GM18508 (cell line): ENCODE measurements around the gene SERTM1.

ENCODE experiments used
- ATAC-seq: cut with Tn5 transposase; IDR thresholded peaks from one replicate; pipeline ENCODE4 v1.9.1; 2021; ENCODE audit warnings: moderate number of reproducible peaks; ENCODE audit not compliant: insufficient read depth, unreplicated experiment

Gene SERTM1

DNA sequence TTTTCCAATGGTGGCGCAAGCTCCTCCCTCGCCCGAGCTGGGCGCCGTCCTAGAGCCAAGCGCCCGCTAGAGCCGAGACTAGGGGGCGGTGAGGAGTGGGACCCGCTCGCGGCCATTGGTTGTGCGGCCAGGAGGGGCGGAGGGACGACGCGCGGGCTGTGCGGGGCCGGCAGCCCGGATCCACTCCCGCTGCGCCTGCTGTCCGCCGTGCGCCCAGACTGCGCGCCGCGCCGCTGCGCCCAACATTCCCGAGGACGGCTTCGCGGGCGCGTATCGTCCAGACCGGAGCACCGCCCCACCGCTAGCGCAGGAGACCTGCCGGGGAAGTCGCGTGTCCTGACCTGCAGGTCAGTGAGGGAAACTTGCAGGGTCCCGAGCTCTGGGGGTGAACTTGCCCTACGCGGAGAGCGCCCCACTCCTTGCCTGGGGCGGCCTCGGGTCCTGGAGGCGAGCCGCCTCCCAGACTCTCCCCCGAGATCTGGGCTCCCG lies at the start of gene SERTM1:
Gene SERTM1, plus strand, starts transcription at position 183 of the 489 bp plus-strand sequence. CDS start 21,059 bp downstream, outside the sequence.
- no peak for ATAC-seq

- ATAC-seq, result no peak
Measured at GRCh38 chr13:36628377-36629056, 45.3 kb upstream of the SERTM1 start.

DNA sequence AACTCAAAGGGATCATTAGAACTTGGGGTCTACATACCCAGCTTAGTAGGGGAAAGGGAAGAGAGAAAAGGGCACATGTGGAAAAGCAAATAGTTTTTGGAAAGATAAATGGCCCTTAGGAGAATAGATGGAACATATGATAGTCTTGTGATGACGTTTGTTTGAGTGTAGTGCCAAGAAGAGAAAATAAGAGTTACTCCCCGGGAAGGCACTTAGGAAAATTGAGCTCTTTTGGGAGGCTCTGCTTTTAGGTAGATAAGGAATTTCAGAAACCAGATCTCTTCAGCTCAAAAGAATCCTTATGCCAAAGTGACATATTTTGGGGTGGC lies 44.8 kb upstream of the SERTM1 start:
- ATAC-seq, result no peak

GRCh38 chr13:36630181-36630803 lies 43.5 kb upstream of the SERTM1 start:
- ATAC-seq, result no peak

GRCh38 chr13:36639610-36640009 lies 34.2 kb upstream of the SERTM1 start:
- ATAC-seq, result no peak

- no peak for ATAC-seq
Measured at GRCh38 chr13:36650611-36651010, 23.2 kb upstream of the SERTM1 start.

GRCh38 chr13:36665630-36666029 lies 8.2 kb upstream of the SERTM1 start:
- ATAC-seq, result no peak

DNA sequence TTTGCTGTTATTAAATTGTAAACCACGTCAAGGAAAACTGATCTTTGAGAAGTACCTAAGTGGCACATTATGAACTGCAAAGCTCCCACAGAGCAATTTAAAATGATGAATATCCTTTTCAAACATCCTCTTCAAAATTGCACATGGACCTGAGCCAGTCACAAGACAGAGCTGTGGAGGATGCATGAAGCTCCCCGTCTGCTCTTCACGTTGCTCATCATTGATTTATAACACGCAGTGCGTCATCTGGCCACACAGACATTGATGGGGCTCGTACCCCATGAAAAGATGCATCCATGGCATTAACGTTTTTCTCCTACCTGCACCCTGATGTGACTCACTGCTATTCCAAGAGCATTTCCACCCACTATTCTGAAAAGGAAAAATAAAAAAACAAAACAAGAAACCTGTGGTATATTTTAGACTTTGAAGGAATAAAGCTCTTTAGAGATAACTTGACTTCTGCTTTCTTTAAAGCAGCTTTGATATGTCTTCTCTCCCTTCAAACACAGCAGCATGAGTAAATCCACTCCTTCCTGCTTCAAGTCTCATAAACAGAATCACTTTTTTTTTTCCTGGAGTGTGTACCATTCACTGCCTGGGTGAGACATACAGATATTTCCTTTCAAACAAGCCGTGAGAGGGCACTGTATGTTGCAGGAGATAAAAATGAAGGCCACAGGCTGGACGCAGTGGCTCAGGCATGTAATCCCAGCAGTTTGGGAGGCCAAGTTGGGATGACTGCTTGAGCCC lies 7.2 kb upstream of the SERTM1 start:
- ATAC-seq, result no peak

GRCh38 chr13:36668316-36668715 lies 5.5 kb upstream of the SERTM1 start:
- ATAC-seq, result no peak

DNA sequence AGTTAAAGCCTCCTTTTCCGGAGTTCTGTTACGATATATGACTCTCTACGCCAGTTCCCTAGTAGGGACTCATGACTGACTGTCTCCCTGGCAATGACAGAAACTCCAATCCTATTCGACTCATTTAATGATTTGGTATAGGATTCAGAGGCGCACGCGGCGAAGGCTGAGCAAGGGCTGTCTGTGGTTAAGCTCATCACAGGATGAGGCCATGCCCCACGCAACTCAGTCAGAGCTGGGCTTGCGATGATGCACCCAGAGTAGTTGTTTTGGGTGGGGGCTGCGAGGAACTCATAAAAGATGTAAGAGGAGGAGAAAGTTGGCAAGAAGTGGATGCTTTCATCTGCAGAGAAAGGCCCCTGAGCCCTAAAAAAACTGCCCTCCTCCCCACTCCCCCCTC lies 468 bp upstream of the SERTM1 start:
- no peak for ATAC-seq

GRCh38 chr13:36674337-36675212 lies 755 bp downstream of the SERTM1 start:
- no peak for ATAC-seq

DNA sequence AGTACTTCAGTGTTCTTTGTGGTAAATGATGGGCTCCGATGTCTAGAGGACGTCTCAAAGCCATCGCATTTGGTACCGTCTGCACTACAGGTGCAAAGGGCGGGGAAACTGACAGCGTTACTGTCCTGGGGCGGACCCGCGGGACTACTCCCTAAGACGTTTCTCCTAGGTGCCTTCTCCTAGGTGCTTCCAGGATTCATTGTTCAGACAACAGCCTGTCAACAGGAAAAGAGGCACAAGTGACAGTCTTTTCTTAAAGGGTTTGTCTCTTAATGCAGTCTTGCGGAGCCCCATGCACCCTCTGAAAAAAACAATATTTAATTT lies 1.4 kb downstream of the SERTM1 start:
- no peak for ATAC-seq

DNA sequence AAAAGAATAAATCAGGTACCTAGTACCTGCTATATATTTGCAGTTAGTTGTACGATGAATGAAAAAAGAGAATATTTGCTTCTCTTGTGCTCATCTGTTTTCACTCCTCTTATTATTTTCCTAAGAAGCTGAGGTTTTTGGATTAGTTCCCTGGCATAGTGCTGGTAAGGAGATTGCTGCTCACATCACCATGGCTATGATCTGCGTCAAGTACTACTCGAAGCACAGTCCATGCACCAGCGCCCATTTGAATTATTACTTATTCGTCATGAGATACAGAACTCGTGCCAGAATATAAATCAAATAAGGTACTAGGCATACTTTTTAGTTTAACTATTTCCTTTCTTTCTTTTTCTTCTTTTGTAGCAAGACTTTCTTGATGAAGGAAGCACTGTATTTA lies 7.1 kb downstream of the SERTM1 start:
- ATAC-seq, result no peak

- ATAC-seq, result no peak
Measured at GRCh38 chr13:36681894-36682624, 8.2 kb downstream of the SERTM1 start.

- no peak for ATAC-seq
Measured at GRCh38 chr13:36683701-36684100, 9.9 kb downstream of the SERTM1 start.

- no peak for ATAC-seq
Measured at GRCh38 chr13:36685927-36686326, 12.1 kb downstream of the SERTM1 start.

DNA sequence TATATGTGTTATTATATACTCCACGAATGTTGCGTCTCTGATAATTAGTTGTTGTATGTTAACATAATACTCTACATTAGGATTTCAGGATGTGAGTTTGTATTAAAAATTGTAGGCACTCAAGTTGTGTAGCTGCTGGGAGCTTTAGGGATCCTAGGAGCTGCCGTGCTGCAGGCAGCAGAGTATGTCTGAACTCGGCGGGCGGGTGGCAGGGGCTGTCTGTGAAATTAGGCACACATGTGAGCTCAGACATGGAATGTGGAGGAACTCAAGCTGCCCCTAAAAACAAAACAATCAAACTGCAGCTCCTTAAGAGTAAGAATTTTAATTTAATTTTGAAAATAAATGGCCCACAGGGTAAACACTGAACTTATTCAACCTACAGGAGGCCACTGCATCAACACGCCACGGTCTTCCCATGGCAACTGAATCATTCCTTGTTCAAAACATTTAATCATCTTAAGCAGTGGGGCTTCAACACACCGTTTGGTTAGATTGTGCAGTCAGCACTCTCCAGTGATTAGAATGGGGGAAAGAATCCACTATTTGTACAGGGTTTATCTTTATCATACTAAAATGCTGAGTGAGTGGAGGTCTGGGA lies 22.7 kb downstream of the SERTM1 start:
- no peak for ATAC-seq

DNA sequence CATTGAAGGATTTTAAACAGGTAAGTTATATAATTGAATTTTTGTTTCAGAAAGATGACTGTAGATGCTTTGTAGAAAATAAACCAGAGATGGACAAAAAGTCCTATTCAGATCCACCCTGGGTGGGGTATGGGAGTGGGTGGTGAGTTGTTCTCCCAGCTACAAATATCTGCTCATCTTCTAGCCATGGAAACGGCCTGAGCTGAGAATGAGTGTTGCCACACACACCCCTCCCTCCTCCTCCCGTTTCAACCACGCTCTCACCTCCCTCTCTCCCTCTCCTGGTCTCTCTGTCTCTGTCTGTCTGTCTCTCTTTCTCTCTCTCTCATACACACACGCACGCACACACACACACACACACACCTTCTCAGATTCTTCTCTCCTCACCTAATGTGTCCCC lies 26.4 kb downstream of the SERTM1 start:
- no peak for ATAC-seq

DNA sequence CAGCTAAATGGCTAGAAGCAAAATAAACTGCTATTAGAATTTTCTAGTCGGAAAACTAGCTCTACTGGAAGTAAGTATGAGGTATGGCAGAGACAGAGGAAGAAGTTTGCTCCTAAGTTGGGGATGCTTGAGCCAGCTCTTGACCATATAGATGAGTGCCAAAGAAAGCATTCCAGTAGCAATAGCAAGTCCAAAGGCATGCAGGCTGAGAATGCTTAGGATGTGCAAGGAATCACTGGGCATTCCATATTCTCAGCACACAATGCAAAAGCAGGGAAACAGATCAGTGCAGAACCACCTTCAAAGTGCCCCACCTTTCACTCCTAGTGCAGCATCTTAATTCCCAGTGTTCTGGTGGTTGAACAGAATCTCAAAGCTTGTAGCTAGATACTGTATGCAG lies 32.9 kb downstream of the SERTM1 start:
- ATAC-seq, result no peak
